Erythroblast (primary cell): Measurements from ENCODE around the gene EXOC6B.

Source experiments
- GATA1 ChIP-seq: IDR thresholded peaks from 2 replicates; pipeline ENCODE4 v1.6.1; 2011; ENCODE audit warnings: low read depth, mild to moderate bottlenecking, control low read depth, low read length, moderate library complexity
- POLR2A ChIP-seq: IDR thresholded peaks from 2 replicates; pipeline ENCODE4 v1.6.1; 2011; ENCODE audit warnings: mild to moderate bottlenecking, low read length

DNA sequence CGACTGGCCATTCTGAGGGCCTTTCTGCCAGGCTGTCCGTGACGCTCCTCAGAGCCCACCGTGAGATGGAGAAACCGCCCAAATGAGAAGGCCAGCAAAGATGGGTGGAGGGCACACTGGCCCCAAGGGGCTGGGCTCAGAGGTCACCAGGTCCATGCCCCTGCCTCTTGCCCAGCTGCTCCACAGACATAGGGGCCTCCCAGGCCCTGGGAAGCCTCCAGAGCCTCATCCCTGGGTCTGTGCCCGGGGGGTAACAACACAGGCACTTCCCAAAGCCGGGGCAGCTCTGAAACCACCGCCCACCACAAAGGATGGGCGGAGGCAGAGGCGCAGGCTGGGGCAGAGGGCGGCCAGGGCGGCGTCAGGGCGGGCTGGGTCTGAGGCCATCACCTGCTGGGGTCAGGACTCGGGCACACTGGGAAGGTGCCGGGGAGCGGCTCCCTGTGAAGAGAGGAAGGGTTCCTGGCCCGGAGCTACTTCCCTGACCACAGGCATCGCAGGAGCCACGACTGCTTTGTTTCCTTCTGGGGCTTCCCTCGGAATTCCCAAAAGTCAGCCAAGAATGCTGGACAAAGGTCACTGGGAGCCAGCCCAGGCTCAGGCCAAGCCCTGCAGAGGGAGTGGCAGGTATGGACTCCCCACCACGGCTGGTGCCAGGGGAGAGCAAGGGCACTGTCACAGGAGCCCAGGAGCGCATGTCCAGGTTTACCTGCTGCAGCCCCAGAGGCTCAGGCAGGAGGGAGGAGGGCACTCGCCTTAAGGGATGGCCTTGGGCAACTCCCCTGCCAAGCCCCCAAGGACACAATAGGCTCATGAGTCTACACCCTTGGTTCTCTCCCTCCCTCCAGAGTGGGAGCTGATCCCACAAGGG is 687.6 kb downstream of the EXOC6B start:
- TF ChIP-seq POLR2A, result no peak
- no peak for TF ChIP-seq GATA1
